ENCODE data around the gene NCKAP5. TPM values are rescaled to one million over a fixed set of nuclear protein-coding genes. Genes with fewer than 3 reads are reported as not detected.
"Not testable (repeated sequence)": the region's sequence is repeated elsewhere in the genome, so short reads cannot be mapped to it uniquely, and the experiment has no call there.

NCKAP5 gene
- total RNA-seq, 1 experiment from 2014 or later: 1.1 TPM

DNA sequence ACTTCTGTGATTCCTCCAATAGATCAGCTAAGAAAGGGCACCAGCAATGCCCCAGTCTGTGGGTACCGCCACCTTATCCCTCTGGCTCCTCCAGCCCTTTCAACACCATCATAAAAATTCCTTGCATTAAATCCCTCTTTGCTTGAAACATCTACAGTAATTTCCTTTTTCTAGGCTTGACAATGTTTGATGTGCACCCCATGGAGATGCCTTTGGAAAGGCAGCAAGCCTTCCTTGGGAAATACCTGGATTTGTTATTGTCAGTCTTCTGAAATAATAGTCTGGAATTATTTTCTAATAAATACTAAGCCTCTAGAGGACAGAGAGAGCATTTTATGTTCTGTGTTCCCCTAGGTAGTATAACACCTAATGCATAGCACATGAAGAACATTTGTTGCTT is 46.1 kb downstream of the NCKAP5 start:
- no peak for DNase-seq (ENCODE audit: low read depth)

DNA sequence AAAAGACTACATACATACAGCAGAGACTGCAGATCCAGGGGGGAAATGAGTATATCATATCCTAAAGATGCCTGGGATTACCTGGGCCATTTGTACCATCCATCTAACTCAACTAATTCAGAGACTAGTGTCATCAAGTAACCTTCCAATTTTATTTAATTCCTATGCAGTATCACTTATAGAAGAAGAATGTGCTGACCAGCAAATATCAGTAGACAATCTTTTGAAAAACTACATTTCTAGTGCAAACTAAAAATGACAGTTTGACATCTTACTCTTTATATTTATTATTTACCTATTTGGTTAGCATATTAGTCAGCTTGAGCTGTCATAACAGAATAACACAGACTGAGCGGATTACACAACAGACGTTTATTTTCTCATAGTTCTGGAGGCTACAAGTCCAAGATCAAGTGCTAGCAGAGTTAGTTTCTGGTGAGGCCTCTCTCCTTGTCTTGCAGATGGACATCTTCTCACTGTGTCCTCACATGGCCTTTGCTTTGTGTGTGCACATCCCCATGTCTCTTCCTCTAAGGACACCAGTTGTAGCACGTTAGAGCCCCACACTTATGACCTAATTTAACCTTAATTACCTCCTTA is 47.0 kb downstream of the NCKAP5 start:
- DNase-seq (ENCODE audit: low read depth): no peak

DNA sequence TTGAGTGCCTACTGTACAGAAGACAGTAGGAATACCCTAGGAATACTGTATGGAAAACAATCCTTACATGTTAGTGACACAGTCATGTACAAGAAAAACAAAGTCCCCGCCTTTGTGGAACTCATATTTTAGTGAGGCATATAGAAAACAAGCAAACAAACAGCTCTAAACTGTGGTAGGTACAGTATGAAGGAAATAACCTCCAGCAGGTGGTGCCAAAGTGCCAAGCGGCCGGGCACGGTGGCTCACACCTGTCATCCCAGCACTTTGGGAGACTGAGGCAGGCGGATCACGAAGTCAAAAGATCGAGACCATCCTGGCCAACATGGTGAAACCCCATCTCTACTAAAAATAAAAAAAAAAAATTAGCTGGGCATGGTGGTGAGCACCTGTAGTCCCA is 48.6 kb downstream of the NCKAP5 start:
- not testable (repeated sequence) for DNase-seq (ENCODE audit: low read depth)

DNA sequence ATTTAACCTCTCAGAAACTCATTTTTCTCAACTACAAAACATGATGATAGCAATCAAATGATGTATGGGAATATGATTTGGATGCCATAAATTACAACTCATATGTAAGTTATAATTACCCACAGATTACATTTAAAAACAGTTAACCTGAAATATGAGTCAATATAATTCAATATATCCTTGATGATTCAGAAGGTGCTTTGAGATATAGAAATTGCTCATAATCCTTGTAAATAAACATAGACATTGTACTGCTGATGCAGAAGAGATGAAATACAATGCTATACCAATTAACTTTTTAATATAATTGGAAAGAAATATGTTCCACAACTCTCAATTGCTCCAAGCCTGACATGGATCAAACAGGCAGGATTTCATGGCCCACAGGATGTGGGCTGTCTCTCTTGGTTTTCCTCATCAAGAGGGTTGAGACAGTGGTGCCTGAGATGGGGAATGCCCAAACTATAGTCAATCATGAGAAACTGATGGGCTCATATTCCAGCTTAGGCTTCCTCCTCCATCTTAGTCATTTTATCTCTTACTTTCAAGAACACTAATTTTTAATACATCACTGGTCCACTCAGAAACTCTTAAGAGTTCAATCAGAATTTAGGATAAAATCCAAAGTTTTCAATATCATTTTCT is 49.4 kb downstream of the NCKAP5 start:
- no peak for DNase-seq (ENCODE audit: low read depth)

DNA sequence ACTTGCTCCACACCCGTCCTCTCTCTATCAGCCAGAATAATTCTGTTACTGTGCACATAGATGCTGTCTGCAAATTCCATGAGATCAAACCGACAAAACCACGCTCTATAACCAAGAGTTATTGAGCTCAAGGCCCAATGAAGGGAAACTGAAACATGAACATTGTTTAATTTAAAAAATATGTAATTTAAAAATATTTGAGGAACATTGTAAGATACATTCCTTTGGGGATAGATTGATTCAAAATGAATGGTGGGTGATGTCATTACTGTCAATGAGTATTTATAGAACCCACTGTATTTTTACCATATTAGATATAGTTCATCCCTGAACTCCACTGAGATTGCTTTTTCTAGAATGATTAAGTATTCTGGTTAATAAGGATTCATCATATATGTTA is 50.4 kb downstream of the NCKAP5 start:
- no peak for DNase-seq (ENCODE audit: low read depth)

DNA sequence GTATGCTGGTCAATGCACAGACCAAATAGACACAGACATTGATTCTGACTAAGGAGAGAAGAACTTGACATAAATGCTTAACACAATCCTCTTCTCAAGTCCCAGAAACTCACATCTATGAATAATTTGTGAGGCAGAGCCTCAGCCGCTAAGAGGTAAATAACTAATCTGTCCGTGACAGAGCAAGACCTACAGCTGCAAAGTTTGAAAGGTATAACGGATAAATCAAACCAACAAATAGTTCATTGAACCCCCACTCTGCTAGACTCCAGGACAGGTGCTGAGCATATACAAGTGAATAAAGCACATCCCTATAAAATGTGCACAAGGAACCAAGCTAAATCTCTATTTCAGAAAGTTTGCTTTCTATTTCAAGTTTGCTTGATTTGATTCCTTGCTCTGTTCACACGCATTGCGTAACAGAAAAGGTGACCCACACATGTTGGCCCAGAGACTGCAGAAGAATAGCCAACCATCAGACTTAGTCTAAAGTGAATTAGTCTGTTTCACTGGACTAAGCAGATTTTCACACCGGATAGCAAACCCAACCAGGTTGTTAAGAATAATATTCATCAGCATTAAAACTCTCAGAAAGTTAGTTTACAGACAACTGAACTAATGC is 51.7 kb downstream of the NCKAP5 start:
- peak; percentile 3 for DNase-seq (ENCODE audit: low read depth)

DNA sequence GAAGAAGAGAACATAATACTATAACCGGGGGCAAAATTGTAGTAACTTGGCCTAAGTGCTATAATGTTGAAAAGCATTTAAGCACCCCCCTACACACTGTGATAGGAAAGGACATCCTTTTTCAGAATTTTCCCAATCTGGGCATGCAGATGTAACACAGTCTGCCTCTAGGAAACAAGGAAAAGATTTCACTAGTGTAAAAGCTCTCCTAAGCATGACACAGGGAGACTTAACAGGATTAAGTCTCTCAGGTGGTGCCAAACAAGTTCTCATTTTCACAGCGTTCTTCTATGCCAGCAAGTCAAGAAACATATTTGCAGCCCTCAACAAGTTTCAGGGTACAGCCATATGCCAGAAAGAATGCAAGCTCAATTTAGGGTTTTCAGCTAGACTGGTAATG is 53.0 kb downstream of the NCKAP5 start:
- DNase-seq (ENCODE audit: low read depth): no peak

DNA sequence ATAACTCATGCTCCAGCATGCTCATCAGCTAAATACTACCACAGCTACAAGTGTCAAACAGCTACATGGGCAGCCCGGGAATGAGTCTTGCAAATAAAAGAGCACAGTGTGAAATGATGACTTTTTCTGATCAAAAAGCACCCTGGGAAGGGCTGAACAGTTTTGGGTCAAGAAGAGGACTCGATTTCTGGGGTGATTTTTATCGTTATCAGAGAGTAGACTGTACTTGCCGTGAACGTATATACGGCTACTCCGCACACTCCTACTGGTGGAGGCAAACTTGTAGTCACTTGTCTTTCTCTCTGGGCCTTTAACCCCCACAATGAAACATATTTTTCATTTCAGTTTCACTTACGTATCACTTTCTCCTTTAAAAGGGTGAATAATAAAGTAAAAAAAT is 54.4 kb downstream of the NCKAP5 start:
- no peak for DNase-seq (ENCODE audit: low read depth)

DNA sequence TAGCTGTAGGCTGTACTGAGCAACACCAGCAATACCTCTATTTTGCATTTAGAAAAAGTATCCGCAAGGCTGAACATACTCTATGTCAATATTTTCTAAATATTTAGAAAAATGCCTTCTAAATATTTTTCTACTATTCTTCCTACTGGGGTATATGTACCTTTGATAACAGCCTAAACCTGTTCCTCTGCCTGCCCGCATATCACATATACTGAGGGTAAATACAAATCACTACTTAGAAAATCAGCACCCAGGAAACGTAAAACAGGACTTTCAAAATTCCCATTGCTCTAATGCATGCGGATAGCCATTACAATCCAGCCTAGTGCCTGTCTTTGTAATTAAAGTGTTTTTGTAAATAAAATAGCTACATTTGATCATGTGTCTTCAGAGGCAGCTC is 56.1 kb downstream of the NCKAP5 start:
- DNase-seq (ENCODE audit: low read depth): no peak

DNA sequence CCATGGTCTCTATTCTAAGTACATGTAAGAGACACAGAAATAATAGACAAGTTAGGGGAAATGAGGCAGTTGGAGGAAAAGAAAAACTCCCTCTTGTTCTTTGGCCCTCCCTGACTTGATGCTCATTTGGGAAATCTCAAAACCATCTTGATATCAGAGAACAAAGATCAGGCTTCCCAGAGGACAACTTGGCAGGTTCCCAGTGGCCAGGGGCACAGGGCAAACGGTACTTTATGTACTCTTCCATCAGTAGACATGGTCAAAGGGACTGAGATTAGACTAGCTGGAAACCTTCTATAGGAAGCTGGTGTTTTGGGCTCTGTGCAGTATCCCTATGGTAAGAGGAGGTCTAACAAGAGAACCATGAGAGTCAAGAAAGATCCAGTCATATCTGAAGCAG is 56.6 kb downstream of the NCKAP5 start:
- DNase-seq (ENCODE audit: low read depth): no peak

DNA sequence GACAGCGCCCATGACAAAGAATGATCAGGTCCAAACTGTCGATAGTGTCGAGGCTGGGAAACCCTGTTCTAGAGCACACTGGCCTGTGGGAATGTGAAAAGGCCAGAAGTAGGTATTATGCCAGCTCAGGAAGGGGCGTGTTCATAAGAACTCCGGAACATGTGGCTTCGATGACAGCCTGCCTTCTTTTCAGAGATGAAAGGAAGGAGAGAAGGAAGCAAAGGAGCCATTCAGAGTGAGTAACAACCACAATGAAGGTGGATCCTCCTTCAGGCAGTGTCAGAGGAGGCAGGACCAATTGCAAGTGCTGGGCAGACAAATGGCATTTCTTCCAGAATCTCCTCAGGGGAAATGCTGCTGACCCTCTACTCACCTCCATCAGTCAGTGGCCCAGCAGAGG is 58.5 kb downstream of the NCKAP5 start:
- DNase-seq (ENCODE audit: low read depth): peak; percentile 45

DNA sequence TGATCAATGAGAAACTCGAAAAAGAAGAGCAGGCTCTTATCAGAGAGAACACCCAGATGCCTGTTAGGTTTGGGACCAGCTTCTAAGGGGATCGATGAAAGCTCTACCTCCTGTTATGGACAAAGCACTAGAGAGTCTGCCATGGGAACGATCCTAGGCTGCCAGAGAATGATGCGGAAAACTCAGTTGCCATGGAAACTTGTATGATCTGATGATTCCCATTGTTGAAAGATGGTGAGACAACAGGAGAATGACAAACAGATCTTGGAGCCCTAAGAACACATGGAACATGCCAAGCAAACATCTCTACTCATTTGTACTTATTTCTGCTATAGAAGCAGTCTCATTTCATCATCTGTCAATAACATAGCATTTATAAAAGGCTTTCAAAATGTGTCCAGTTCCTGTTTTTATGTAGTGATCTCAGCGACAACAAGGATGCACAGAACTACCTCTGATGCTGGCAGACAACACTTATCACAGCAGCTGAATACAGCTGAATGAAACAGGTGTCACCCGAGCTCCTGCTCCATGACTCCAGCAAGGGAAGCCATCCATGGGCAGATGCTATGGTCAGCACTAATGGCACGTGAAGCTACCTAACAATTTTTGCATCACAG is 59.6 kb downstream of the NCKAP5 start:
- DNase-seq (ENCODE audit: low read depth): no peak

DNA sequence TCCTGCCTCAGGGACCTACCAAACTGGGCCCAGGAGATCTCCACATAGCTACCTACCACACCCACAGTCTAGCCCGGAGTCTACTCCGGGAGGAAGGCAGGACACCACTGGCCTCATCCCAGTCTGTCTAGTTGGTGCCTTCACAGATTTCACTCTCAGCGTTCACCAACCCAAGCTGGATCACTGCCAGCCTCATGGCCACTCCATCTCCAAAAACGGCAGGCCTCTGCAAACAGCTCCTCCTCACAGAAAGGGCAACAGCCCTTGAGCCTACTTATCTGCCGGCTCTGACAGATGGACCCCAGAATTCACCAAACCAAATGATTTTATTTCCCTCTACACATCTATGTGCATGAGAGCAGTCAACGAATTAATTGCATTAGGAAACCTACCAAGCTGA is 61.3 kb downstream of the NCKAP5 start:
- no peak for DNase-seq (ENCODE audit: low read depth)

DNA sequence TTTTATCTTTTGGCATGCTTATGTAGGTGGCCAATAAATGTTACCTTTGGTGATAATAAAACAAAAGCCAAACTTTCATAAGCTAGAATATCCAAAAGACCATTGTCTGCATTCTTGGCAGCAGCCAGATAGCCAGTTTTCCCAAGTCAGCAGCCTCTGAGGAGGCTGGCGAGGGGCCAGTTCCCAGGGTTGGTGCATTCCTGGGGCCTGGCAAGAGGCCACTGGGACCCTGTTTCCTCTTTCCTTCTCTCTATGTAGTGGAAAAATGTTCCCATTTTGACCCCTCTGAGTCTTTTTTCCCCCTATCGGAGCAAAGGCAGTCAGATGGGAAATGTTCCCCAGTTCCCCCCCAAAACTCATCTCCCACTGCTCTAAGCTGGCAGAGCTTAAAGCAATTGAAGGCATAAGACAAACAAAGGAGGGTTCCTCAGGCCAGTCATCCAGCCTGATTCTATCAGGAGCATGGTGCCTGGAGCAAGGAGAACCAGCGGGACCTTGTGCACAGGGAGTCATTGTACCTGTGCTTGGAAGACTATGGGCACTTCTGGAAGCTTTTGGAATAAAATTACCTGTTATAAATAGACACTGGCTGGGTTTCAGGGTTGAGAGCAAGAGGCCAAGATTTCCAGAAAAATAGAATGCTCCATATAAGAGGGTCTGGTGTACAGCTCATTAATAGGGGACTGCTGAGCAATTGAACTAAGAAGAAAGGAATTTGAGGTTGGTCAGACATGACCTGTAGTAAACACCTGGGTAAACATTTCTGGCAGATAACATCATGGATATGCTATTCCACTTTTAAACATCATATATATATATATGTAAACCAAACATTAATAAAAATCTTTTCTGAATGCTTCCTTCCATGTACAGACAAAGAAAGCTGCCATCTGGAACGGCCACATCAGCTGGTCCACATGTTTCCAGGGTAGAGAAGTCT is 63.4 kb downstream of the NCKAP5 start:
- DNase-seq (ENCODE audit: low read depth): peak; percentile 31

DNA sequence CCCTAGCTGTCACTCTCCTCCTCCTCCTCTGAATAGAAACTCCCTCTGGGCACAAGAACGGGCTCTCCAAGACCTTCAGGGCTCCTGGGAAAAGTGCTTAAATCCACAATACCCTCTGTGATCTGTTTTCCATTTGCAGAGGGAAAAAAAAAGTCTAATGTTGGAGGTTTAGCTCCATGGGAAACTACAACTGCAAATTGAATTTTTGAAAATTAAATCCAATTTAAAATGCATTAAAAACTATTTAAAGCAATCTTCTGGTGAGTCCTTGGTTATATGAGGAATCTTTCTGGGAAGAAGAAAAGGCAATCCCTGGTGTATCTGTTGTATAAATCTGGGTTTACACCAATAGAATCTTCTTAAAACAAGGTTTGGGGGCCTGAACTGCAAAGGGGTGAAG is 64.3 kb downstream of the NCKAP5 start:
- DNase-seq (ENCODE audit: low read depth): no peak

DNA sequence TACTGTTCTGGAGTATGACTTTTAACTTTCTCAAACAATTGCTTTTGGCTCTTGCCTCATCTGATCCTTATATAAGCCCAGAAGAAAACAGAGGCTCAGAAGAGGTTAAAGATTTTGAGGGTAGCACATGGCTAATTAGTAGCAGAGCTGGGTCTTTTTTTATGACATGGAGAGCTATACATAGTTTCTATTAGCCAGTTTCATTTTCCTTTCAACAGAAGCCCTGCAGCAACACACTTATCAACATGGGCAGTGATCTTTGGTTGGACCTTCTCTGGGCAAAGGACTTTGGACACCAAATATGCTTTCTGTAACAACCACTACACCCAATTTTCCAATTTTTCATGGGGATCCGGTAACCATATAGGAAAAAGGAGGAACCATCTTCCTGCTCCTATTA is 64.9 kb downstream of the NCKAP5 start:
- DNase-seq (ENCODE audit: low read depth): no peak

DNA sequence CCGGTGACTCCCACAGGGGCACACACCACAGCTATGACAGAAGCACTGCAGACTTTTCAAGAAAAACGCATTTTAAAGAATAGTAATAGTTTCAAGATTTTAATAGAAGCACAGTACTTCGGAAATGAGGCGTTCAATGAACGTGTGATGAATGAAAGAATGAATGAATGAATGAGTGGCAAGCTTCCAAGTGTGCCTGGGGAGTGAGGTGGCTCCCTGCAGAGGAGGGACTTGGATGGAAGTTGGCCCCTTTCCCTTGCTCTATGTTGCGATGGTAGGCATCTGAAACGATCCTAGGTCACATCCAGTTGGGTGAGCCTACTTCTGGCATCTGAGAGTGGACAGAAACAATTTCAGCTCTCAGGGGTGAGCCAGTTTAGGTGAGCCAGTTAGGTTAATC is 65.6 kb downstream of the NCKAP5 start:
- no peak for DNase-seq (ENCODE audit: low read depth)

DNA sequence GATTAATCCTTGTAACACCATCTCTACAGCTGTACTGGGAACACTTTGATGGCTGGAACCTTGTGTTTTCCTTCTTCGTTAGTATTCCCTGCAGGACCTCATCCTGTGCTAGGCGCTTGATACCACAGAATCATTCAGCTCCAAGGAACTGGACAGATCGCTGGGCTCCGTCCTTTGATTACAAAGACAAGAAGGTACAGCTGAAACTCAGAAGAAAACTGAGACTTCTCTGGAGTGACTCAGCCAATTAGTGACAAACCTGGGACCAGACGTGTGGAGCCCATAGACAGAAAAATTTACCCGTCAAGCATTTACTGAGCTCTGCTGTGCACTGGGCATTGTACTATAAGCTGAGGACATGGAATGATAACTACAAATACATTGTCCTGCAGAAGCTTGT is 67.3 kb downstream of the NCKAP5 start:
- DNase-seq (ENCODE audit: low read depth): no peak

DNA sequence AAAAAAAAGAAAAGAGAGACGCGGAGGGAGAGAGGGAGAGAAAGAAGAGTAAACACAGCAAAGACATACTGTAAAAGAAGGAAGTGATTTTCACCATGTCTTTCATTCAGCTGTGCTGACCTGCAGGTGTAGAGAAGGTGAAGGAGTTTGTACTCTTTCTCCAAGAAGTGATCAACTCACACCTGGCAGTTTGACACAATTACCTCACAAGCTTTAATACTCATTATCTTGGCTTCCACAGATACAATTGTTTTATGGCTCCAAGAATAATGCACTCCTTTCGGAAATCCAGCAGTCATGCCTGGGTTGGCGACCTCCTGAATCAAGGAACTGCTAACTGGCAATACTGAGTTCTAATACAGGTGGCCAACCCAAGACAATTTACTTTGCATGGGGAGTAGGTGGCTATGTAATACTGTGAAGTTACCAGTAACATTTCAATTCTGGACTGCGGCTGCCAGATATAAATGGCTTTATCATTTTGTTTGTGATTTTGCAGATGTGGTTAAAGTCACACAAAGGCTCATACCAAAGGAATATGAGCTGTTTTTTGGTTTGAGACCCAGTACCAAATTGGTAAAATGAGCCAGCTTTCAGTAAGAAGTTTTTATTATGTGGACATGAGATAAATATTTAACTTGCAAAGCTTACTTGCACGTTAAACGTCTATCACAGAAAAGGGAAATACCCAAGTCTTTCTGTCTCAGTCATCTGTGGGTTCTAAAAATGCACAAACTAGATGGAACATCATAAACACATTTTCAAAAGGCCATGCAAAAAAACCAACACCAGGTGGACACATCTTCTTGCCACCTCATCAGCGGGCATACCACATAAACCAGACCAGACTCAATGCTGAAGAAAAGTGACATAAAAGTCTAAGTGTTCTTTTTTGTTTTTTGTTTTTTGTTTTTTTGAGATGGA is 69.3 kb downstream of the NCKAP5 start:
- no peak for DNase-seq (ENCODE audit: low read depth)

DNA sequence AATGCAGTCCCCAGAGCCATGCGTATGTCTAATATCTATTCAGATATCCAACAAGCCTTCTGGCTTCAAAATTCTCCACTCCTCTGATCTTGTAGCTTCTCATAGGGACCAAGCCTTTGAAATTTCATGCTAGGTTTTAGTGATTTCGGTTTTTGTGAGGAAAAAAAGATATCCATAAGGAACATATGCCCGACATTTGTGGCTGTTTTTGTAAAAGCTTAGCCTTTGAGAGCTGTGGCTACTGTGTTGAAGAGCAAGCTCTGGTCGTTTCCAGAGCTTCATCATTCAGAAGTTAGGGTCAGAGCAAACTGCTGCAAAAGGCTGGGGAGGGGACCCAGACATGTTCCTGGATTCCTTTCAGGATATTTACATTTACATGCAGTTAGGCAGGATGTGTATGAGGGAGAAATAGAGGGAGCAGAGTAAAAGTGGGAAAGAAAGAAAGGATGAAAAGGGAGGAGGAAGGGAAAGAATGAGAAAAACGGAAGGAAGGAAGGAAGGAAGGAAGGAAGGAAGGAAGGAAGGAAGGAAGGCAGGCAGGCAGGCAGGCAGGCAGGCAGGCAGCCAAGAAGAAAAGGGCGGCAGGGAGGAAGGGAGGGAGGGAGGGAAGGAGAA is 70.2 kb downstream of the NCKAP5 start:
- DNase-seq (ENCODE audit: low read depth): no peak

All from RPMI7951 (cell line).